ENCODE measurements around the gene CHST8.

- TF ChIP-seq REST (IDR thresholded peaks at IDR 0.05; ENCODE audit: low read depth) (no peak), NFIC (IDR thresholded peaks at IDR 0.05) (no peak), CREB1 (IDR thresholded peaks at IDR 0.05; ENCODE audit: low read depth) (no peak), EGR1 (IDR thresholded peaks at IDR 0.05) (no peak), ZBTB7A (IDR thresholded peaks at IDR 0.05; ENCODE audit: low read depth) (no peak), EP300 (IDR thresholded peaks at IDR 0.05; ENCODE audit: borderline replicate concordance) (no peak), RAD21 (IDR thresholded peaks at IDR 0.05; ENCODE audit: low read depth) (no peak), FOXM1 (IDR thresholded peaks at IDR 0.05; ENCODE audit: borderline replicate concordance, low read depth) (no peak), TAF1 (IDR thresholded peaks at IDR 0.05; ENCODE audit: low read depth) (no peak), USF1 (IDR thresholded peaks at IDR 0.05) (no peak), YY1 (IDR thresholded peaks at IDR 0.05; ENCODE audit: low read depth) (no peak)
Measured at GRCh38 chr19:33638167-33639034, 16.6 kb downstream of the CHST8 start.
